Measurements from ENCODE around the gene SLC29A4.
"Not testable (repeated sequence)": the region's sequence is repeated elsewhere in the genome, so short reads cannot be mapped to it uniquely, and the experiment has no call there.

The SLC29A4 gene

GRCh38 chr7:5273831-5274405, 8.8 kb upstream of the SLC29A4 start:
- in situ Hi-C loops (cut with MboI; ENCODE audit: low sequenced_read_pairs): not testable (repeated sequence)

GRCh38 chr7:5274441-5274840, 8.3 kb upstream of the SLC29A4 start:
- in situ Hi-C loops (cut with MboI; ENCODE audit: low sequenced_read_pairs): no loop called here

GRCh38 chr7:5274985-5275431, 7.7 kb upstream of the SLC29A4 start:
- in situ Hi-C loops (cut with MboI; ENCODE audit: low sequenced_read_pairs): not testable (repeated sequence)

GRCh38 chr7:5275510-5275909, 7.2 kb upstream of the SLC29A4 start:
- in situ Hi-C loops (cut with MboI; ENCODE audit: low sequenced_read_pairs): not testable (repeated sequence)

GRCh38 chr7:5276123-5276522, 6.6 kb upstream of the SLC29A4 start:
- in situ Hi-C loops (cut with MboI; ENCODE audit: low sequenced_read_pairs): not testable (repeated sequence)

- in situ Hi-C loops (cut with MboI; ENCODE audit: low sequenced_read_pairs): no loop called here
Measured at GRCh38 chr7:5276611-5277010, 6.1 kb upstream of the SLC29A4 start.

- in situ Hi-C loops (cut with MboI; ENCODE audit: low sequenced_read_pairs): no loop called here
Measured at GRCh38 chr7:5278766-5279165, 4.0 kb upstream of the SLC29A4 start.

GRCh38 chr7:5279734-5280133, 3.0 kb upstream of the SLC29A4 start:
- in situ Hi-C loops (cut with MboI; ENCODE audit: low sequenced_read_pairs): no loop called here

- in situ Hi-C loops (cut with MboI; ENCODE audit: low sequenced_read_pairs): not testable (repeated sequence)
Measured at GRCh38 chr7:5281598-5282500, 894 bp upstream of the SLC29A4 start.

GRCh38 chr7:5283421-5284303, 919 bp downstream of the SLC29A4 start:
- in situ Hi-C loops (cut with MboI; ENCODE audit: low sequenced_read_pairs): no loop called here

- in situ Hi-C loops (cut with MboI; ENCODE audit: low sequenced_read_pairs): no loop called here
Measured at GRCh38 chr7:5284304-5285281, 1.9 kb downstream of the SLC29A4 start.

- in situ Hi-C loops (cut with MboI; ENCODE audit: low sequenced_read_pairs): no loop called here
Measured at GRCh38 chr7:5286933-5287332, 4.2 kb downstream of the SLC29A4 start.

GRCh38 chr7:5287373-5287772, 4.6 kb downstream of the SLC29A4 start:
- in situ Hi-C loops (cut with MboI; ENCODE audit: low sequenced_read_pairs): not testable (repeated sequence)

GRCh38 chr7:5287802-5288201, 5.1 kb downstream of the SLC29A4 start:
- in situ Hi-C loops (cut with MboI; ENCODE audit: low sequenced_read_pairs): no loop called here

- in situ Hi-C loops (cut with MboI; ENCODE audit: low sequenced_read_pairs): not testable (repeated sequence)
Measured at GRCh38 chr7:5288560-5288959, 5.8 kb downstream of the SLC29A4 start.

- in situ Hi-C loops (cut with MboI; ENCODE audit: low sequenced_read_pairs): no loop called here
Measured at GRCh38 chr7:5289355-5289754, 6.6 kb downstream of the SLC29A4 start.

GRCh38 chr7:5291301-5291700, 8.6 kb downstream of the SLC29A4 start:
- in situ Hi-C loops (cut with MboI; ENCODE audit: low sequenced_read_pairs): no loop called here

GRCh38 chr7:5291711-5292335, 9.1 kb downstream of the SLC29A4 start:
- in situ Hi-C loops (cut with MboI; ENCODE audit: low sequenced_read_pairs): not testable (repeated sequence)

GRCh38 chr7:5294169-5294987, 11.6 kb downstream of the SLC29A4 start:
- in situ Hi-C loops (cut with MboI; ENCODE audit: low sequenced_read_pairs): no loop called here

Measured in HL-60/S4 treated with phorbol 12-myristate 13-acetate at 8.2 ng/mL for 4 days and 3 days (cell line).